ENCODE results near the gene BLOC1S1.

BLOC1S1 gene

GRCh38 chr12:55715833-55716581 lies at the start of gene BLOC1S1:
Gene BLOC1S1, plus strand, starts transcription at chr12:55716046. Its CDS starts 6 bp downstream, at chr12:55716052.
- H3K9ac ChIP-seq (ENCODE audit: low read depth, low read length, poor library complexity, severe bottlenecking), result peak within 1 kb of the TSS; percentile 79
- no peaks in the 10 kb centered on the region for H3K9me2 ChIP-seq (replicated peaks; ENCODE audit: low read depth, low read length)
- peaks cover 26% of the 10 kb centered on the region; the same call in 1 of the 2 replicates for H3K79me2 ChIP-seq (ENCODE audit: insufficient read depth, low read length)
- peaks cover 23% of the 10 kb centered on the region for H3K4me1 ChIP-seq (ENCODE audit: insufficient read depth, low read length, poor library complexity, severe bottlenecking)
- no peaks in the 10 kb centered on the region for H4K20me1 ChIP-seq (ENCODE audit: insufficient read depth, low read length, poor library complexity, severe bottlenecking)
- no peaks in the 10 kb centered on the region for H3F3A ChIP-seq (ENCODE audit: low read depth)
- no peaks in the 10 kb centered on the region for H3K27me3 ChIP-seq (ENCODE audit: insufficient read depth, low read length, poor library complexity, severe bottlenecking)
- H2AFZ ChIP-seq (ENCODE audit: low read length), result peak within 1 kb of the TSS; percentile 96
- no peaks in the 10 kb centered on the region for H3K36me3 ChIP-seq (ENCODE audit: insufficient read depth, low read length)
- TF ChIP-seq EZH2phosphoT487 (IDR thresholded peaks at IDR 0.05; ENCODE audit: borderline replicate concordance), result no peak
- no peak for TF ChIP-seq CTCF (conservative IDR thresholded peaks at IDR 0.05; ENCODE audit: low read length)
- H3K9me3 ChIP-seq (ENCODE audit: insufficient read depth, low read depth, low read length), result no peaks in the 10 kb centered on the region
- H3K4me2 ChIP-seq (ENCODE audit: low read depth, low read length, poor library complexity, severe bottlenecking), result peak within 1 kb of the TSS; percentile 92
- H3K4me3 ChIP-seq (ENCODE audit: low read length, poor library complexity, severe bottlenecking), result peak within 1 kb of the TSS; percentile 88

GRCh38 chr12:55666508-55666907 lies 49.3 kb upstream of the BLOC1S1 start:
- no peak overlapping the region for H3K4me3 ChIP-seq (ENCODE audit: low read length, poor library complexity, severe bottlenecking)
- H2AFZ ChIP-seq (ENCODE audit: low read length), result no peak overlapping the region
- H3K9me2 ChIP-seq (replicated peaks; ENCODE audit: low read depth, low read length), result no peaks in the 10 kb centered on the region
- H3K27me3 ChIP-seq (ENCODE audit: insufficient read depth, low read length, poor library complexity, severe bottlenecking), result no peaks in the 10 kb centered on the region
- no peaks in the 10 kb centered on the region for H3F3A ChIP-seq (ENCODE audit: low read depth)
- H3K79me2 ChIP-seq (ENCODE audit: insufficient read depth, low read length), result no peaks in the 10 kb centered on the region
- H3K9me3 ChIP-seq (ENCODE audit: insufficient read depth, low read depth, low read length), result no peaks in the 10 kb centered on the region
- H3K36me3 ChIP-seq (ENCODE audit: insufficient read depth, low read length), result no peaks in the 10 kb centered on the region
- no peak overlapping the region for H3K9ac ChIP-seq (ENCODE audit: low read depth, low read length, poor library complexity, severe bottlenecking)
- H3K4me1 ChIP-seq (ENCODE audit: insufficient read depth, low read length, poor library complexity, severe bottlenecking), result no peaks in the 10 kb centered on the region
- no peak for TF ChIP-seq EZH2phosphoT487 (IDR thresholded peaks at IDR 0.05; ENCODE audit: borderline replicate concordance)
- TF ChIP-seq CTCF (conservative IDR thresholded peaks at IDR 0.05; ENCODE audit: low read length), result no peak
- H3K4me2 ChIP-seq (ENCODE audit: low read depth, low read length, poor library complexity, severe bottlenecking), result no peak overlapping the region
- no peaks in the 10 kb centered on the region for H4K20me1 ChIP-seq (ENCODE audit: insufficient read depth, low read length, poor library complexity, severe bottlenecking)

GRCh38 chr12:55670276-55670675 lies 45.6 kb upstream of the BLOC1S1 start:
- H3K4me2 ChIP-seq (ENCODE audit: low read depth, low read length, poor library complexity, severe bottlenecking), result no peak overlapping the region
- no peaks in the 10 kb centered on the region for H3F3A ChIP-seq (ENCODE audit: low read depth)
- TF ChIP-seq EZH2phosphoT487 (IDR thresholded peaks at IDR 0.05; ENCODE audit: borderline replicate concordance) (no peak), CTCF (conservative IDR thresholded peaks at IDR 0.05; ENCODE audit: low read length) (no peak)

More at GRCh38 chr12:55670276-55670675, 45.6 kb upstream of the BLOC1S1 start:
- no peaks in the 10 kb centered on the region for H3K4me1 ChIP-seq (ENCODE audit: insufficient read depth, low read length, poor library complexity, severe bottlenecking)
- H3K4me3 ChIP-seq (ENCODE audit: low read length, poor library complexity, severe bottlenecking), result no peak overlapping the region
- H3K79me2 ChIP-seq (ENCODE audit: insufficient read depth, low read length), result no peaks in the 10 kb centered on the region
- H4K20me1 ChIP-seq (ENCODE audit: insufficient read depth, low read length, poor library complexity, severe bottlenecking), result no peaks in the 10 kb centered on the region
- H2AFZ ChIP-seq (ENCODE audit: low read length), result no peak overlapping the region
- no peaks in the 10 kb centered on the region for H3K27me3 ChIP-seq (ENCODE audit: insufficient read depth, low read length, poor library complexity, severe bottlenecking)
- no peak overlapping the region for H3K9ac ChIP-seq (ENCODE audit: low read depth, low read length, poor library complexity, severe bottlenecking)
- H3K36me3 ChIP-seq (ENCODE audit: insufficient read depth, low read length), result no peaks in the 10 kb centered on the region
- H3K9me3 ChIP-seq (ENCODE audit: insufficient read depth, low read depth, low read length), result no peaks in the 10 kb centered on the region
- H3K9me2 ChIP-seq (replicated peaks; ENCODE audit: low read depth, low read length), result no peaks in the 10 kb centered on the region
